ENCODE results near the gene GNL1. TPM values are rescaled to one million over a fixed set of nuclear protein-coding genes. Genes with fewer than 3 reads are reported as not detected.
A peak's percentile ranks its signal among the peaks of the same experiment; 100 is the strongest.

GNL1 gene
- polyA plus RNA-seq, 1 donor (not counting 4 experiments of a cell fraction or from before 2014, with no cell fraction given), result 39.5 TPM

DNA sequence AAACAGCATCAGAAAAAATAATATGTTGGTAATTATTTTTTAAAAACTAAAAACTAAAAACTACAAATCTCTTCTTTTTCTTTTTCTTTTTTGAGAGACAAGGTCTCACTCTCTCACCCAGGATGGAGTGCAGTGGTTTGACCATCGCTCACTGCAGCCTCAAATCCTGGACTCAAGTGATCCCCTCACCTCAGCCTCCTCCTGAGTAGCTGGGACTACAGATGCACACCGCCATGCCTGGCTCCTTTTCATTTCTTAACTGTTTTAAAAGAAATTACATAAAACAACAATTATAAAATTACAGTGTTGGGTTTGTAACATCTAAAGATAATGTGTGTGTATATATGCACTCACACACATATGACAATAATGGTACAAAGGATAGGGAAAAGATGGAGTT, 42.8 kb downstream of the GNL1 start:
- H3K9ac ChIP-seq (ENCODE audit: control insufficient read depth, extremely low read depth, insufficient read depth, low read length), result no peak overlapping the region
- H3K4me3 ChIP-seq (ENCODE audit: control insufficient read depth in 2 of 3, extremely low read depth in 1 of 3, insufficient read depth in 2 of 3, low read depth in 1 of 3, low read length in 3 of 3), result no peak overlapping the region
- FAIRE-seq (no peak), DNase-seq (ENCODE audit: low read depth, low spot score) (no peak)
- TF ChIP-seq EZH2 (IDR thresholded peaks at IDR 0.05; ENCODE audit: low read length), result no peak
- TF ChIP-seq CTCF (optimal IDR thresholded peaks at IDR 0.05 in 1 of 3, IDR thresholded peaks at IDR 0.05 in 1 of 3, conservative IDR thresholded peaks at IDR 0.05 in 1 of 3; ENCODE audit: extremely low read depth in 1 of 3, insufficient read depth in 2 of 3, low read length in 3 of 3), result no peak
- H3K27ac ChIP-seq (ENCODE audit: control insufficient read depth, insufficient read depth, low read length), result no peak overlapping the region
- dilution Hi-C loops (cut with MboI; ENCODE audit: extremely low pct_ligation_motif_present, low sequenced_read_pairs), result no loop called here
- no peaks in the 10 kb centered on the region for H4K20me1 ChIP-seq (ENCODE audit: control insufficient read depth, extremely low read depth, insufficient read depth, low read length)
- H3K36me3 ChIP-seq (ENCODE audit: control insufficient read depth in 2 of 2, extremely low read depth in 1 of 2, insufficient read depth in 2 of 2, low read length in 2 of 2), result no peaks in the 10 kb centered on the region
- H2AFZ ChIP-seq (ENCODE audit: control insufficient read depth, low read length), result no peak overlapping the region
- no peaks in the 10 kb centered on the region for H3K27me3 ChIP-seq (ENCODE audit: control insufficient read depth, extremely low read depth, insufficient read depth, low read length)
- peaks cover 13% of the 10 kb centered on the region for H3K4me1 ChIP-seq (ENCODE audit: control insufficient read depth, extremely low read depth, insufficient read depth, low read length)
- H3K79me2 ChIP-seq (ENCODE audit: control insufficient read depth, insufficient read depth, low read length), result no peaks in the 10 kb centered on the region
- H3K4me2 ChIP-seq (ENCODE audit: control insufficient read depth, extremely low read depth, insufficient read depth, low read depth, low read length), result no peak overlapping the region
- no peaks in the 10 kb centered on the region for H3K9me3 ChIP-seq (ENCODE audit: control insufficient read depth, low read depth, low read length)
- H3K9me1 ChIP-seq (ENCODE audit: control insufficient read depth, extremely low read depth, insufficient read depth, low read length), result no peaks in the 10 kb centered on the region

DNA sequence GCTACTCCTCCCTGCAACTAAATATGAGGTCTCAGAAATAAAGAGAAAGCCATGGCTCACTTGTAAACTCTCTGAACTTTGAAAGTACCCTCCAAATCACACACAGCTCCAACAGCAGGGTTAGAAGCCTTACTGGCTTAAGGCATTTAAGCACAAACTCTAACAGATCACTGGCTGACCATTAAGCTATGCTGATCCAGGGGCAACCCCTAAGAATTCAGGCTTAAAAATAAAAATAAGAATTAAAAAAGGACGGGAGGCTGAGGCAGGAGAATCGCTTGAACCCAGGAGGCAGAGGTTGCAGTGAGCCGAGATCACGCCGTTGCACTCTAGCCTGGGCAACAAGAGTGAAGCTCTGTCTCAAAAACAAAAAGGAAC, 45.1 kb downstream of the GNL1 start:
- H4K20me1 ChIP-seq (ENCODE audit: control insufficient read depth, extremely low read depth, insufficient read depth, low read length), result no peaks in the 10 kb centered on the region
- H3K9ac ChIP-seq (ENCODE audit: control insufficient read depth, extremely low read depth, insufficient read depth, low read length), result no peak overlapping the region
- H3K9me1 ChIP-seq (ENCODE audit: control insufficient read depth, extremely low read depth, insufficient read depth, low read length), result no peaks in the 10 kb centered on the region
- peaks cover 13% of the 10 kb centered on the region for H3K4me1 ChIP-seq (ENCODE audit: control insufficient read depth, extremely low read depth, insufficient read depth, low read length)
- no peak for FAIRE-seq
- no peaks in the 10 kb centered on the region for H3K9me3 ChIP-seq (ENCODE audit: control insufficient read depth, low read depth, low read length)
- no peak overlapping the region for H3K27ac ChIP-seq (ENCODE audit: control insufficient read depth, insufficient read depth, low read length)
- no peaks in the 10 kb centered on the region for H3K27me3 ChIP-seq (ENCODE audit: control insufficient read depth, extremely low read depth, insufficient read depth, low read length)
- no peak overlapping the region for H3K4me2 ChIP-seq (ENCODE audit: control insufficient read depth, extremely low read depth, insufficient read depth, low read depth, low read length)
- TF ChIP-seq EZH2 (IDR thresholded peaks at IDR 0.05; ENCODE audit: low read length) (no peak), CTCF (optimal IDR thresholded peaks at IDR 0.05 in 1 of 3, IDR thresholded peaks at IDR 0.05 in 1 of 3, conservative IDR thresholded peaks at IDR 0.05 in 1 of 3; ENCODE audit: extremely low read depth in 1 of 3, insufficient read depth in 2 of 3, low read length in 3 of 3) (no peak)
- dilution Hi-C loops (cut with MboI; ENCODE audit: extremely low pct_ligation_motif_present, low sequenced_read_pairs), result no loop called here
- DNase-seq (ENCODE audit: low read depth, low spot score), result no peak
- no peaks in the 10 kb centered on the region for H3K36me3 ChIP-seq (ENCODE audit: control insufficient read depth in 2 of 2, extremely low read depth in 1 of 2, insufficient read depth in 2 of 2, low read length in 2 of 2)
- no peaks in the 10 kb centered on the region for H3K79me2 ChIP-seq (ENCODE audit: control insufficient read depth, insufficient read depth, low read length)
- H2AFZ ChIP-seq (ENCODE audit: control insufficient read depth, low read length), result peak overlapping the region; percentile 15
- H3K4me3 ChIP-seq (ENCODE audit: control insufficient read depth in 2 of 3, extremely low read depth in 1 of 3, insufficient read depth in 2 of 3, low read depth in 1 of 3, low read length in 3 of 3), result no peak overlapping the region
